Nephron progenitor cell (in vitro differentiated cells): ENCODE data around the gene CHD6.
A peak's percentile ranks its signal among the peaks of the same experiment; 100 is the strongest.

Experiments used
- DNase-seq: peaks from one replicate; pipeline ENCODE4 v3.0.0; 2021
- H3K27ac Mint-ChIP-seq: 2 replicates; pipeline ENCODE4 v1.8.0; 2021; ENCODE audit warnings: mild to moderate bottlenecking, moderate library complexity, mixed read lengths
- H3K27me3 Mint-ChIP-seq: 2 replicates; pipeline ENCODE4 v1.8.0; 2021; ENCODE audit warnings: mild to moderate bottlenecking, low read depth, mixed read lengths; ENCODE audit not compliant: poor library complexity
- H3K36me3 Mint-ChIP-seq: 2 replicates; pipeline ENCODE4 v1.8.0; 2021; ENCODE audit warnings: low read depth, mixed read lengths
- H3K4me1 Mint-ChIP-seq: 2 replicates; pipeline ENCODE4 v1.8.0; 2021; ENCODE audit warnings: mixed read lengths
- H3K4me3 Mint-ChIP-seq: 2 replicates; pipeline ENCODE4 v1.8.0; 2021; ENCODE audit warnings: mild to moderate bottlenecking, moderate library complexity, mixed read lengths
- H3K9me3 Mint-ChIP-seq: 2 replicates; pipeline ENCODE4 v1.8.0; 2021; ENCODE audit warnings: mild to moderate bottlenecking, moderate library complexity, mixed read lengths
- CTCF ChIP-seq: fragments of 200-600 bp; sonication (generic); IDR thresholded peaks from 2 replicates; pipeline ENCODE4 v1.5.0; 2021; ENCODE audit warnings: antibody characterized with exemption

CHD6 gene

GRCh38 chr20:41352106-41352505 is 266.1 kb downstream of the CHD6 start:
- no peak for DNase-seq
- Mint-ChIP-seq H3K4me1 (peaks cover 9% of the 10 kb centered on the region), H3K27ac (no peak overlapping the region), H3K27me3 (peaks cover 5% of the 10 kb centered on the region), H3K4me3 (no peak overlapping the region), H3K36me3 (no peaks in the 10 kb centered on the region), H3K9me3 (no peaks in the 10 kb centered on the region)
- TF ChIP-seq CTCF: peak; percentile 15
